Fibroblast of lung (primary cell): Measurements from ENCODE around the gene LARP4B. TPM values are rescaled to one million over a fixed set of nuclear protein-coding genes. Genes with fewer than 3 reads are reported as not detected.
A peak's percentile ranks its signal among the peaks of the same experiment; 100 is the strongest.

ENCODE experiments used
- DNase-seq, 2 donors: peaks; one replicate each; pipeline versions ENCODE4 v3.0.0 to v3.0.0-alpha.2; 2010; ENCODE audit warnings: low read depth in 2 of 2
- H2AFZ ChIP-seq: 2 replicates; pipeline ENCODE4 v1.5.1; 2012; ENCODE audit warnings: low read length, control low read depth, inconsistent platforms
- H3K27ac ChIP-seq: 2 replicates; pipeline ENCODE4 v1.5.1; 2011; ENCODE audit warnings: low read length, control low read depth; ENCODE audit not compliant: insufficient read depth
- H3K27me3 ChIP-seq: 2 replicates; pipeline ENCODE4 v1.5.1; 2011; ENCODE audit warnings: mild to moderate bottlenecking, low read length; ENCODE audit not compliant: control insufficient read depth, insufficient read depth
- H3K36me3 ChIP-seq: 2 replicates; pipeline ENCODE4 v1.5.1; 2011; ENCODE audit warnings: low read length; ENCODE audit not compliant: control insufficient read depth, insufficient read depth
- H3K4me1 ChIP-seq: 2 replicates; pipeline ENCODE4 v1.5.1; 2011; ENCODE audit warnings: low read length; ENCODE audit not compliant: control insufficient read depth, insufficient read depth; ENCODE audit errors: extremely low read depth
- H3K4me2 ChIP-seq: 2 replicates; pipeline ENCODE4 v1.5.1; 2011; ENCODE audit warnings: low read length, control low read depth; ENCODE audit not compliant: insufficient read depth; ENCODE audit errors: extremely low read depth
- H3K4me3 ChIP-seq, 4 experiments: fragments of 200-600 bp in 1 of 4; sonication (generic) in 1 of 4; replicated peaks in 1 of 4; 2 replicates each; pipeline ENCODE4 v1.5.1; 2011 to 2016; ENCODE audit warnings: low read length in 4 of 4, low read depth in 3 of 4, mild to moderate bottlenecking in 3 of 4, control low read depth in 2 of 4, inconsistent platforms in 1 of 4, mixed read lengths in 1 of 4; ENCODE audit not compliant: insufficient read depth in 1 of 4; ENCODE audit errors: control extremely low read depth in 1 of 4
- H3K79me2 ChIP-seq: 2 replicates; pipeline ENCODE4 v1.5.1; 2012; ENCODE audit warnings: mild to moderate bottlenecking, low read length, inconsistent platforms; ENCODE audit not compliant: control insufficient read depth, insufficient read depth
- H3K9ac ChIP-seq: 2 replicates; pipeline ENCODE4 v1.5.1; 2011; ENCODE audit warnings: mild to moderate bottlenecking, low read length, control low read depth; ENCODE audit not compliant: insufficient read depth
- H3K9me3 ChIP-seq: 2 replicates; pipeline ENCODE4 v1.5.1; 2012; ENCODE audit warnings: low read depth, low read length; ENCODE audit not compliant: control insufficient read depth, insufficient read depth
- H4K20me1 ChIP-seq: 2 replicates; pipeline ENCODE4 v1.5.1; 2011; ENCODE audit warnings: low read length; ENCODE audit not compliant: control insufficient read depth, insufficient read depth; ENCODE audit errors: extremely low read depth
- CTCF ChIP-seq, 2 donors: IDR thresholded peaks in 1 of 2; conservative IDR thresholded peaks in 1 of 2; 1 replicate in 1 of 2; 2 replicates in 1 of 2; pipeline ENCODE4 v1.5.1; 2011 to 2012; ENCODE audit warnings: low read length in 2 of 2, control low read depth in 1 of 2, inconsistent platforms in 1 of 2, low read depth in 1 of 2, mild to moderate bottlenecking in 1 of 2
- EZH2 ChIP-seq: IDR thresholded peaks from 2 replicates; pipeline ENCODE4 v1.5.1; 2012; ENCODE audit warnings: low read length, control low read depth, mild to moderate bottlenecking; ENCODE audit errors: missing control alignments
- polyA plus RNA-seq, 2 donors: library from polyadenylated mRNA; depleted of rRNA in 1 of 2; stranded (reverse) in 1 of 2; unstranded in 1 of 2; fragments of >200 nt; gene quantifications; 2 replicates each; pipeline ENCODE4 v1.2.1, GENCODE V29; 2011 to 2012; ENCODE audit warnings: missing spikeins in 1 of 2
- total RNA-seq: library from RNA; depleted of rRNA; stranded (reverse); fragments of >200 nt; gene quantifications from 2 replicates; pipeline ENCODE4 v1.2.1, GENCODE V29; 2014

Gene LARP4B
- total and polyA plus RNA-seq, 2 donors (not counting 1 experiment from before 2014, with no cell fraction given), result 25.4 to 38.6 TPM

GRCh38 chr10:818526-819220 lies 112.8 kb downstream of the LARP4B start:
- H4K20me1 ChIP-seq, result no peaks in the 10 kb centered on the region
- no peak overlapping the region for H3K4me2 ChIP-seq
- peaks cover 37% of the 10 kb centered on the region for H3K36me3 ChIP-seq
- H3K9ac ChIP-seq, result no peak overlapping the region
- TF ChIP-seq EZH2 (no peak), CTCF (conservative IDR thresholded peaks at IDR 0.05 in 1 of 2, IDR thresholded peaks at IDR 0.05 in 1 of 2; ENCODE audit: low read depth in 1 of 2, low read length in 2 of 2) (no peak)
- H3K79me2 ChIP-seq, result no peaks in the 10 kb centered on the region
- H3K4me1 ChIP-seq, result peaks cover 4% of the 10 kb centered on the region
- H3K27ac ChIP-seq, result no peak overlapping the region
- no peaks in the 10 kb centered on the region for H3K27me3 ChIP-seq
- DNase-seq, result no peak
- no peak overlapping the region for H2AFZ ChIP-seq
- no peaks in the 10 kb centered on the region for H3K9me3 ChIP-seq
- no peak overlapping the region for H3K4me3 ChIP-seq

GRCh38 chr10:818010-818409 lies 113.5 kb downstream of the LARP4B start:
- peak in 1 of 2 donors; percentile 46 for DNase-seq
- H3K79me2 ChIP-seq, result no peaks in the 10 kb centered on the region
- H3K4me2 ChIP-seq, result no peak overlapping the region
- H3K4me1 ChIP-seq, result peaks cover 4% of the 10 kb centered on the region
- no peaks in the 10 kb centered on the region for H4K20me1 ChIP-seq
- H3K27ac ChIP-seq, result no peak overlapping the region
- H3K4me3 ChIP-seq, result no peak overlapping the region
- TF ChIP-seq EZH2 (no peak), CTCF (conservative IDR thresholded peaks at IDR 0.05 in 1 of 2, IDR thresholded peaks at IDR 0.05 in 1 of 2; ENCODE audit: low read depth in 1 of 2, low read length in 2 of 2) (no peak)
- H3K9me3 ChIP-seq, result no peaks in the 10 kb centered on the region
- no peaks in the 10 kb centered on the region for H3K27me3 ChIP-seq
- no peak overlapping the region for H2AFZ ChIP-seq
- peaks cover 35% of the 10 kb centered on the region for H3K36me3 ChIP-seq
- no peak overlapping the region for H3K9ac ChIP-seq

GRCh38 chr10:817371-817770 lies 114.1 kb downstream of the LARP4B start:
- no peak overlapping the region for H3K4me3 ChIP-seq
- H3K79me2 ChIP-seq, result no peaks in the 10 kb centered on the region
- H2AFZ ChIP-seq, result no peak overlapping the region
- H4K20me1 ChIP-seq, result no peaks in the 10 kb centered on the region
- no peaks in the 10 kb centered on the region for H3K9me3 ChIP-seq
- peaks cover 31% of the 10 kb centered on the region for H3K36me3 ChIP-seq
- H3K9ac ChIP-seq, result no peak overlapping the region
- no peak overlapping the region for H3K27ac ChIP-seq
- no peaks in the 10 kb centered on the region for H3K27me3 ChIP-seq
- peaks cover 4% of the 10 kb centered on the region for H3K4me1 ChIP-seq
- no peak for DNase-seq
- no peak for TF ChIP-seq CTCF (conservative IDR thresholded peaks at IDR 0.05 in 1 of 2, IDR thresholded peaks at IDR 0.05 in 1 of 2; ENCODE audit: low read depth in 1 of 2, low read length in 2 of 2)
- TF ChIP-seq EZH2, result no peak
- no peak overlapping the region for H3K4me2 ChIP-seq
